ENCODE data around the gene FAM222B. TPM values are rescaled to one million over a fixed set of nuclear protein-coding genes. Genes with fewer than 3 reads are reported as not detected.

FAM222B gene
- total RNA-seq, 1 experiment from 2014 or later, result 94.6 TPM

DNA sequence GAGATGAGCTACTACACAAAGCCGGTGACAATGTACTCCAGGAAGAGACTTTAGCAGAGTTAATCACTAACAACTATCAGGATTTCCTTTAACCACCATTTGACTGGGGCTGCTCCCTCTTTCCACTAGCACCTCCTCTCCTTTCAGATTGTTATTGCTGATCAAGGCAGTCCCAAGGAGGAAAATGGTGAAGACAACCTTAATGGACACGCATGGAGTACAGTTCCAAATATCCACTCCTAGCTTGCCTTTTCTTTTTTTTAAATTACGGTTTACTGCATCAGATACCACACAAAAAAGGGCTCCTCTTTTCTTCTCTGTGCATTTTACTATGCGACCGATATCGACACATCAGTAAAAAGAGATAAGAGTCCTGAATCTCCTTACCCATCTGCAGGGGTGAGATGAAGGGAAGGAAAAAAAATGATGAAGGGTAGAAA lies 30.9 kb downstream of the FAM222B start (continued):
- no peak for TF ChIP-seq CTCF (IDR thresholded peaks at IDR 0.05)
- no peak for TF ChIP-seq SP1 (CRISPR knock-in tag; conservative IDR thresholded peaks at IDR 0.05)
- TF ChIP-seq ZNF219 (CRISPR knock-in tag; IDR thresholded peaks at IDR 0.05; ENCODE audit: borderline replicate concordance), result no peak
- no peak for TF ChIP-seq ELF4 (CRISPR knock-in tag; IDR thresholded peaks at IDR 0.05; ENCODE audit: low read depth)
- TF ChIP-seq MXD4 (CRISPR knock-in tag; IDR thresholded peaks at IDR 0.05; ENCODE audit: borderline replicate concordance), result no peak
- no peak for TF ChIP-seq IRF2 (CRISPR knock-in tag; IDR thresholded peaks at IDR 0.05; ENCODE audit: borderline replicate concordance, low read depth)
- no peak for TF ChIP-seq ZNF416 (CRISPR knock-in tag; IDR thresholded peaks at IDR 0.05)
- no peak for TF ChIP-seq SMAD4 (CRISPR knock-in tag; IDR thresholded peaks at IDR 0.05)

- H3K4me3 Mint-ChIP-seq, result peak overlapping the region; percentile 88
- DNase-seq (ENCODE audit: low spot score) (no peak), ATAC-seq (no peak)
- no peaks in the 10 kb centered on the region for H3K9me3 Mint-ChIP-seq
- H3K4me1 Mint-ChIP-seq, result peaks cover 55% of the 10 kb centered on the region
- H3K36me3 Mint-ChIP-seq, result peaks cover 16% of the 10 kb centered on the region
- peak overlapping the region; percentile 92; the same call in 1 of the 2 replicates for H3K27ac Mint-ChIP-seq
- H3K27me3 Mint-ChIP-seq (ENCODE audit: low read depth), result no peaks in the 10 kb centered on the region
- POLR2A ChIA-PET, result no interaction called here
- CTCF ChIA-PET, result interaction anchor here (0.9 to 4.5 kb wide), 2 partner anchors 37 to 47 kb away, joined by 3 to 32 read pairs; no protein-coding TSS in a partner anchor
- TF ChIP-seq, protein P1, sequence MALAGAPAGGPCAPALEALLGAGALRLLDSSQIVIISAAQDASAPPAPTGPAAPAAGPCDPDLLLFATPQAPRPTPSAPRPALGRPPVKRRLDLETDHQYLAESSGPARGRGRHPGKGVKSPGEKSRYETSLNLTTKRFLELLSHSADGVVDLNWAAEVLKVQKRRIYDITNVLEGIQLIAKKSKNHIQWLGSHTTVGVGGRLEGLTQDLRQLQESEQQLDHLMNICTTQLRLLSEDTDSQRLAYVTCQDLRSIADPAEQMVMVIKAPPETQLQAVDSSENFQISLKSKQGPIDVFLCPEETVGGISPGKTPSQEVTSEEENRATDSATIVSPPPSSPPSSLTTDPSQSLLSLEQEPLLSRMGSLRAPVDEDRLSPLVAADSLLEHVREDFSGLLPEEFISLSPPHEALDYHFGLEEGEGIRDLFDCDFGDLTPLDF (CRISPR knock-in tag; IDR thresholded peaks at IDR 0.05), result no peak
- TF ChIP-seq CREB1 (CRISPR knock-in tag; IDR thresholded peaks at IDR 0.05) (no peak), TCF7 (CRISPR knock-in tag; IDR thresholded peaks at IDR 0.05; ENCODE audit: low read depth) (no peak), CREM (CRISPR knock-in tag; IDR thresholded peaks at IDR 0.05) (no peak), ELF4 (CRISPR knock-in tag; IDR thresholded peaks at IDR 0.05; ENCODE audit: low read depth) (no peak), TEAD4 (CRISPR knock-in tag; IDR thresholded peaks at IDR 0.05) (no peak), ZNF138 (CRISPR knock-in tag; conservative IDR thresholded peaks at IDR 0.05) (no peak), SMAD3 (CRISPR knock-in tag; IDR thresholded peaks at IDR 0.05; ENCODE audit: borderline replicate concordance) (no peak), IRF2 (CRISPR knock-in tag; IDR thresholded peaks at IDR 0.05; ENCODE audit: borderline replicate concordance, low read depth) (no peak), SP1 (CRISPR knock-in tag; conservative IDR thresholded peaks at IDR 0.05) (no peak), AFF4 (CRISPR knock-in tag; IDR thresholded peaks at IDR 0.05; ENCODE audit: borderline replicate concordance) (no peak)
- TF ChIP-seq, protein P2, sequence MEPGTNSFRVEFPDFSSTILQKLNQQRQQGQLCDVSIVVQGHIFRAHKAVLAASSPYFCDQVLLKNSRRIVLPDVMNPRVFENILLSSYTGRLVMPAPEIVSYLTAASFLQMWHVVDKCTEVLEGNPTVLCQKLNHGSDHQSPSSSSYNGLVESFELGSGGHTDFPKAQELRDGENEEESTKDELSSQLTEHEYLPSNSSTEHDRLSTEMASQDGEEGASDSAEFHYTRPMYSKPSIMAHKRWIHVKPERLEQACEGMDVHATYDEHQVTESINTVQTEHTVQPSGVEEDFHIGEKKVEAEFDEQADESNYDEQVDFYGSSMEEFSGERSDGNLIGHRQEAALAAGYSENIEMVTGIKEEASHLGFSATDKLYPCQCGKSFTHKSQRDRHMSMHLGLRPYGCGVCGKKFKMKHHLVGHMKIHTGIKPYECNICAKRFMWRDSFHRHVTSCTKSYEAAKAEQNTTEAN (CRISPR knock-in tag; IDR thresholded peaks at IDR 0.05), result no peak
- TF ChIP-seq, protein P3, sequence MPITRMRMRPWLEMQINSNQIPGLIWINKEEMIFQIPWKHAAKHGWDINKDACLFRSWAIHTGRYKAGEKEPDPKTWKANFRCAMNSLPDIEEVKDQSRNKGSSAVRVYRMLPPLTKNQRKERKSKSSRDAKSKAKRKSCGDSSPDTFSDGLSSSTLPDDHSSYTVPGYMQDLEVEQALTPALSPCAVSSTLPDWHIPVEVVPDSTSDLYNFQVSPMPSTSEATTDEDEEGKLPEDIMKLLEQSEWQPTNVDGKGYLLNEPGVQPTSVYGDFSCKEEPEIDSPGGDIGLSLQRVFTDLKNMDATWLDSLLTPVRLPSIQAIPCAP (CRISPR knock-in tag; IDR thresholded peaks at IDR 0.05), result no peak
- TF ChIP-seq, protein P4, sequence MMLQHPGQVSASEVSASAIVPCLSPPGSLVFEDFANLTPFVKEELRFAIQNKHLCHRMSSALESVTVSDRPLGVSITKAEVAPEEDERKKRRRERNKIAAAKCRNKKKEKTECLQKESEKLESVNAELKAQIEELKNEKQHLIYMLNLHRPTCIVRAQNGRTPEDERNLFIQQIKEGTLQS (CRISPR knock-in tag; conservative IDR thresholded peaks at IDR 0.05), result no peak
- TF ChIP-seq, protein P5, sequence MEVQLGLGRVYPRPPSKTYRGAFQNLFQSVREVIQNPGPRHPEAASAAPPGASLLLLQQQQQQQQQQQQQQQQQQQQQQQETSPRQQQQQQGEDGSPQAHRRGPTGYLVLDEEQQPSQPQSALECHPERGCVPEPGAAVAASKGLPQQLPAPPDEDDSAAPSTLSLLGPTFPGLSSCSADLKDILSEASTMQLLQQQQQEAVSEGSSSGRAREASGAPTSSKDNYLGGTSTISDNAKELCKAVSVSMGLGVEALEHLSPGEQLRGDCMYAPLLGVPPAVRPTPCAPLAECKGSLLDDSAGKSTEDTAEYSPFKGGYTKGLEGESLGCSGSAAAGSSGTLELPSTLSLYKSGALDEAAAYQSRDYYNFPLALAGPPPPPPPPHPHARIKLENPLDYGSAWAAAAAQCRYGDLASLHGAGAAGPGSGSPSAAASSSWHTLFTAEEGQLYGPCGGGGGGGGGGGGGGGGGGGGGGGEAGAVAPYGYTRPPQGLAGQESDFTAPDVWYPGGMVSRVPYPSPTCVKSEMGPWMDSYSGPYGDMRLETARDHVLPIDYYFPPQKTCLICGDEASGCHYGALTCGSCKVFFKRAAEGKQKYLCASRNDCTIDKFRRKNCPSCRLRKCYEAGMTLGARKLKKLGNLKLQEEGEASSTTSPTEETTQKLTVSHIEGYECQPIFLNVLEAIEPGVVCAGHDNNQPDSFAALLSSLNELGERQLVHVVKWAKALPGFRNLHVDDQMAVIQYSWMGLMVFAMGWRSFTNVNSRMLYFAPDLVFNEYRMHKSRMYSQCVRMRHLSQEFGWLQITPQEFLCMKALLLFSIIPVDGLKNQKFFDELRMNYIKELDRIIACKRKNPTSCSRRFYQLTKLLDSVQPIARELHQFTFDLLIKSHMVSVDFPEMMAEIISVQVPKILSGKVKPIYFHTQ (CRISPR knock-in tag; IDR thresholded peaks at IDR 0.05), result no peak
- TF ChIP-seq, protein P6, sequence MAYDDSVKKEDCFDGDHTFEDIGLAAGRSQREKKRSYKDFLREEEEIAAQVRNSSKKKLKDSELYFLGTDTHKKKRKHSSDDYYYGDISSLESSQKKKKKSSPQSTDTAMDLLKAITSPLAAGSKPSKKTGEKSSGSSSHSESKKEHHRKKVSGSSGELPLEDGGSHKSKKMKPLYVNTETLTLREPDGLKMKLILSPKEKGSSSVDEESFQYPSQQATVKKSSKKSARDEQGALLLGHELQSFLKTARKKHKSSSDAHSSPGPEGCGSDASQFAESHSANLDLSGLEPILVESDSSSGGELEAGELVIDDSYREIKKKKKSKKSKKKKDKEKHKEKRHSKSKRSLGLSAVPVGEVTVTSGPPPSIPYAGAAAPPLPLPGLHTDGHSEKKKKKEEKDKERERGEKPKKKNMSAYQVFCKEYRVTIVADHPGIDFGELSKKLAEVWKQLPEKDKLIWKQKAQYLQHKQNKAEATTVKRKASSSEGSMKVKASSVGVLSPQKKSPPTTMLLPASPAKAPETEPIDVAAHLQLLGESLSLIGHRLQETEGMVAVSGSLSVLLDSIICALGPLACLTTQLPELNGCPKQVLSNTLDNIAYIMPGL (CRISPR knock-in tag; IDR thresholded peaks at IDR 0.05), result no peak
These were observed 32.2 kb downstream of the FAM222B start for GRCh38 chr17:28810437-28810836.

Measured in WTC11 (cell line).